Panc1 (cell line): ENCODE data around the gene CDC6. TPM values are rescaled to one million over a fixed set of nuclear protein-coding genes. Genes with fewer than 3 reads are reported as not detected.
A peak's percentile ranks its signal among the peaks of the same experiment; 100 is the strongest.

Experiments
- ATAC-seq: fragments of 200-7000 bp; cut with Tn5 transposase; 2 replicates; pipeline ENCODE4 v1.9.1; 2020; ENCODE audit warnings: mild to moderate bottlenecking, moderate library complexity
- BruUV-seq: library from RNA; stranded (reverse); fragments of 400-500 nt; replicated peaks from 2 replicates; lab custom pipeline; 2021; lab: Mats Ljungman, UMichigan
- CTCF ChIA-PET: fragments of 300-600 bp; sonication (Branson Sonifier 250); formaldehyde crosslinking; loops from one replicate; lab custom pipeline; 2022; ENCODE audit warnings: antibody characterized with exemption; lab: Charles Lee
- POLR2A ChIA-PET: fragments of 300-600 bp; sonication (Branson Sonifier 250); formaldehyde crosslinking; loops from one replicate; lab custom pipeline; 2022; ENCODE audit warnings: antibody characterized with exemption; lab: Charles Lee
- DNase-seq: peaks from one replicate; pipeline ENCODE4 v3.0.0-alpha.2; 2010; ENCODE audit warnings: low read depth, low spot score
- H3K27ac ChIP-seq: 2 replicates; pipeline ENCODE4 v1.5.1; 2011; ENCODE audit warnings: mild to moderate bottlenecking, low read length, inconsistent platforms
- H3K27me3 ChIP-seq: fragments of 200-500 bp; sonication (Bioruptor generic); 2 replicates; pipeline ENCODE4 v1.6.0; 2014; ENCODE audit warnings: low read length, inconsistent platforms; ENCODE audit not compliant: control insufficient read depth, insufficient read depth
- H3K36me3 ChIP-seq: fragments of 200-500 bp; sonication (Bioruptor generic); 2 replicates; pipeline ENCODE4 v1.5.1; 2014; ENCODE audit warnings: inconsistent platforms, mild to moderate bottlenecking, low read length, moderate library complexity; ENCODE audit not compliant: control insufficient read depth, insufficient read depth
- H3K4me1 ChIP-seq: 2 replicates; pipeline ENCODE4 v1.5.1; 2011; ENCODE audit warnings: inconsistent platforms, mild to moderate bottlenecking, low read length, moderate library complexity; ENCODE audit not compliant: control insufficient read depth, insufficient read depth
- H3K4me3 ChIP-seq, 2 experiments: 2 replicates each; pipeline ENCODE4 v1.5.1; 2011 to 2012; ENCODE audit warnings: low read depth in 2 of 2, low read length in 2 of 2, mild to moderate bottlenecking in 2 of 2, inconsistent platforms in 1 of 2, moderate library complexity in 1 of 2
- H3K9me3 ChIP-seq: fragments of 200-500 bp; sonication (Bioruptor generic); 2 replicates; pipeline ENCODE4 v1.5.1; 2014; ENCODE audit warnings: low read depth, mild to moderate bottlenecking, inconsistent platforms, low read length, moderate library complexity; ENCODE audit not compliant: control insufficient read depth, insufficient read depth
- POLR2AphosphoS5 ChIP-seq: IDR thresholded peaks from 2 replicates; pipeline ENCODE4 v1.6.1; 2012; ENCODE audit warnings: mild to moderate bottlenecking, low read depth, low read length, moderate library complexity
- SIN3A ChIP-seq: IDR thresholded peaks from 2 replicates; pipeline ENCODE4 v1.6.1; 2012; ENCODE audit warnings: low read depth, mild to moderate bottlenecking, low read length, moderate library complexity, borderline replicate concordance; ENCODE audit not compliant: insufficient read depth
- TCF7L2 ChIP-seq: IDR thresholded peaks from 2 replicates; pipeline ENCODE4 v1.6.1; 2011; ENCODE audit warnings: mild to moderate bottlenecking, low read depth, low read length, inconsistent platforms
- in situ Hi-C: cut with HindIII; loops from 2 replicates; pipeline ENCODE4 v1.10.0; 2016; ENCODE audit warnings: low sequenced_read_pairs, low pct_unique_long_range_greater_than_20kb
- intact Hi-C: fragments of 100-400 bp; cut with micrococcal nuclease; formaldehyde crosslinking; loops from one replicate; pipeline ENCODE4 v1.10.0; 2022; ENCODE audit not compliant: unreplicated experiment
- total RNA-seq: library from RNA; stranded (reverse); gene quantifications from one replicate; pipeline ENCODE4 v1.2.1, GENCODE V29; 2021; ENCODE audit not compliant: unreplicated experiment
- TF ChIP-seq, protein P1 (sequence below): fragments of 450-650 bp; IDR thresholded peaks from 2 replicates; pipeline ENCODE4 v1.5.1; 2017; ENCODE audit warnings: mild to moderate bottlenecking
- TF ChIP-seq, protein P2 (sequence below), 2 experiments: IDR thresholded peaks; 2 replicates each; pipeline ENCODE4 v1.6.1; 2011 to 2012; ENCODE audit warnings: low read depth in 2 of 2, control low read depth in 1 of 2, low read length in 1 of 2, mild to moderate bottlenecking in 1 of 2, moderate library complexity in 1 of 2; ENCODE audit not compliant: insufficient read depth in 1 of 2

CDC6 gene
- total RNA-seq, 1 experiment from 2014 or later = 66.3 TPM

DNA sequence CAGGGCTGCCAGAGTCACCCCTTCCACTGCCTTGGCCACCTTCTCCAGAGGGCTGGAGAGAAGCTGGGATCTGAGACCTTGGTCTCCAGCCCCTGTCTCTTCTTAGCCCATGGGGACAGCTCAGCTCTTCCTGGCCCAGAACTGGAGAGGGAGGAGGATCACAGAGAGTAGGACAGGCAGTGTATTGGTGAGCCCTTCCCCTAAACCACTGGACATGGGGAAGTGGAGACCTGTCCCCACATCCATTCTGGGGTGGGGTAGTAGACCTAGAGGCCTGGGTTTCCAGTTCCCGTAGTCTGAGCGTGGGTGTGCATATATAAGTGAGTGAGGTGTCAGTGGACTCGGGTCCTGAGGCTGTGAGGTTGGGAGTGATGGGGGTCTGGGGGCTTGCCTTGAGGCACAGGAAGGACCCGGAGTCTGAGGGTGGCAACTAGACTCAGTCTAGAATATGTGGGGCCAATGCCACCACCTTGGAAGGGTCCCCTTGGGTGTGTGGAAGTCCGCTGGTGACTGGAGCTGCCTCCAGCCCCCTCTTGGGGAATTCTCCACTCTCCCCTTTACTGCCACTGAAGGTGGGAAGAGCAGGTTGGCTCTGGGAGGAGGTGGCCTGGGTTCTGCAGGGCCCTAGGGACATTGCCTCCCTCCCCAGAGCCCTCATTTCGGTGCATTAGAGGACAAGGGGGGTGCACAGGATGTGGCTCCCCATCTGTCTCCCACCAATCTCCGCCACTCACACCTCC, 56.9 kb downstream of the CDC6 start:
- ATAC-seq (peak; percentile 1), DNase-seq (no peak)
- TF ChIP-seq SIN3A (no peak), TCF7L2 (no peak), POLR2AphosphoS5 (no peak)
- TF ChIP-seq, protein P1, sequence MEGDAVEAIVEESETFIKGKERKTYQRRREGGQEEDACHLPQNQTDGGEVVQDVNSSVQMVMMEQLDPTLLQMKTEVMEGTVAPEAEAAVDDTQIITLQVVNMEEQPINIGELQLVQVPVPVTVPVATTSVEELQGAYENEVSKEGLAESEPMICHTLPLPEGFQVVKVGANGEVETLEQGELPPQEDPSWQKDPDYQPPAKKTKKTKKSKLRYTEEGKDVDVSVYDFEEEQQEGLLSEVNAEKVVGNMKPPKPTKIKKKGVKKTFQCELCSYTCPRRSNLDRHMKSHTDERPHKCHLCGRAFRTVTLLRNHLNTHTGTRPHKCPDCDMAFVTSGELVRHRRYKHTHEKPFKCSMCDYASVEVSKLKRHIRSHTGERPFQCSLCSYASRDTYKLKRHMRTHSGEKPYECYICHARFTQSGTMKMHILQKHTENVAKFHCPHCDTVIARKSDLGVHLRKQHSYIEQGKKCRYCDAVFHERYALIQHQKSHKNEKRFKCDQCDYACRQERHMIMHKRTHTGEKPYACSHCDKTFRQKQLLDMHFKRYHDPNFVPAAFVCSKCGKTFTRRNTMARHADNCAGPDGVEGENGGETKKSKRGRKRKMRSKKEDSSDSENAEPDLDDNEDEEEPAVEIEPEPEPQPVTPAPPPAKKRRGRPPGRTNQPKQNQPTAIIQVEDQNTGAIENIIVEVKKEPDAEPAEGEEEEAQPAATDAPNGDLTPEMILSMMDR = no peak
- TF ChIP-seq, protein P2, sequence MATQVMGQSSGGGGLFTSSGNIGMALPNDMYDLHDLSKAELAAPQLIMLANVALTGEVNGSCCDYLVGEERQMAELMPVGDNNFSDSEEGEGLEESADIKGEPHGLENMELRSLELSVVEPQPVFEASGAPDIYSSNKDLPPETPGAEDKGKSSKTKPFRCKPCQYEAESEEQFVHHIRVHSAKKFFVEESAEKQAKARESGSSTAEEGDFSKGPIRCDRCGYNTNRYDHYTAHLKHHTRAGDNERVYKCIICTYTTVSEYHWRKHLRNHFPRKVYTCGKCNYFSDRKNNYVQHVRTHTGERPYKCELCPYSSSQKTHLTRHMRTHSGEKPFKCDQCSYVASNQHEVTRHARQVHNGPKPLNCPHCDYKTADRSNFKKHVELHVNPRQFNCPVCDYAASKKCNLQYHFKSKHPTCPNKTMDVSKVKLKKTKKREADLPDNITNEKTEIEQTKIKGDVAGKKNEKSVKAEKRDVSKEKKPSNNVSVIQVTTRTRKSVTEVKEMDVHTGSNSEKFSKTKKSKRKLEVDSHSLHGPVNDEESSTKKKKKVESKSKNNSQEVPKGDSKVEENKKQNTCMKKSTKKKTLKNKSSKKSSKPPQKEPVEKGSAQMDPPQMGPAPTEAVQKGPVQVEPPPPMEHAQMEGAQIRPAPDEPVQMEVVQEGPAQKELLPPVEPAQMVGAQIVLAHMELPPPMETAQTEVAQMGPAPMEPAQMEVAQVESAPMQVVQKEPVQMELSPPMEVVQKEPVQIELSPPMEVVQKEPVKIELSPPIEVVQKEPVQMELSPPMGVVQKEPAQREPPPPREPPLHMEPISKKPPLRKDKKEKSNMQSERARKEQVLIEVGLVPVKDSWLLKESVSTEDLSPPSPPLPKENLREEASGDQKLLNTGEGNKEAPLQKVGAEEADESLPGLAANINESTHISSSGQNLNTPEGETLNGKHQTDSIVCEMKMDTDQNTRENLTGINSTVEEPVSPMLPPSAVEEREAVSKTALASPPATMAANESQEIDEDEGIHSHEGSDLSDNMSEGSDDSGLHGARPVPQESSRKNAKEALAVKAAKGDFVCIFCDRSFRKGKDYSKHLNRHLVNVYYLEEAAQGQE (IDR thresholded peaks at IDR 0.05; ENCODE audit: insufficient read depth in 1 of 2, low read depth in 2 of 2, low read length in 1 of 2) = no peak
- in situ Hi-C loops = no loop called here
- peak overlapping the region; percentile 80 for H3K27ac ChIP-seq
- H3K36me3 ChIP-seq = 0 out of 2 replicates have a peak, but pooled peaks cover 5% of the 10 kb centered on the region
- POLR2A ChIA-PET = no interaction called here
- BruUV-seq = TSS peak; percentile 11
- H3K4me3 ChIP-seq = peak overlapping the region; percentile 42 to 75
- H3K4me1 ChIP-seq = peaks cover 84% of the 10 kb centered on the region
- no peaks in the 10 kb centered on the region for H3K9me3 ChIP-seq
- intact Hi-C loops = no loop called here
- no peaks in the 10 kb centered on the region for H3K27me3 ChIP-seq
- CTCF ChIA-PET = no interaction called here

DNA sequence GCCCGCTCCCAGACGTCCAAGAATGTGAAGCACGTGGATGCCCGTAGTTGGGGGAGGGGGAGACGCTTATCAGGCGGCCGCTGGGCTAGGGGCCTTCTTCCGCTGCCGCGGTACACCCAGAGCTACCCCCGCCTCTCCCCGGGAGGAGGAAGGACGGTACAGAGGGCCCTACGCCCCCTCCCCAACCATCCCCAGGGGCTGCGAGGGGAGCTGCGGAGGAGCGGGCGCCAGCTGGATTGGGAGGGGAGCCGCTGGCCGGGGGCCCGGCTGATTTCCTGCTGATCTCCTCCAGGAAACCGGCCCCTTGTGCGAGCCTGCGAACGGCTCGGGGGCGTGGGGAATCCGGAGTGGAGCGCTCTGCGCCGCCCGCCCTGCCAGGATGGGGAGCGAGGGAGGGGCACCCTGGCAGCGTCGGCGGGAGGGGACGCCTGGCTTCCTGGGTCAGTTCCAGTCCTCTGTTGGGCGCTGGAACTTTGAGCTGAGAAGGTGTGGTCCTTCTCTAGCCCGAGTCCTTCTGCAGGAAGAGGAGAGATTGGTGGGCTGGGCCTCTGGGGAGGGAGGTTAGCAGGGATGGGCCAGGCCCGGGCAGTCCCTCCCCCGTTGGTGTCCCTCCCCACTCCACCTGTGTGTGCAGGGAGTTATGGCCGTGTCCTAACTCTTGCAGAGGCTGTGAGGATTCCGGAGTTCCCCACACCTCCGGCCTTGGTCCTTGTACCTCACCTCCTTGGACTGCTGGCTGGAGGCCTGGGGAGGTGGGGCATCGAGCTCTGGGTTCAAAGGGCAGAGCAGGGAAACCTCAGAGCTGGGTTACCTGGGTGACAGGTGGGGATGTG, 57.7 kb downstream of the CDC6 start:
- TF ChIP-seq POLR2AphosphoS5 = no peak; the same call in 1 of the 2 replicates
- no peak for TF ChIP-seq SIN3A
- no peak for TF ChIP-seq TCF7L2
- TF ChIP-seq, protein P2 (IDR thresholded peaks at IDR 0.05; ENCODE audit: insufficient read depth in 1 of 2, low read depth in 2 of 2, low read length in 1 of 2) = no peak
- TF ChIP-seq, protein P1 = no peak
- Histone ChIP-seq H3K36me3 (0 out of 2 replicates have a peak, but pooled peaks cover 5% of the 10 kb centered on the region), H3K9me3 (no peaks in the 10 kb centered on the region), H3K4me3 (peak overlapping the region; percentile 42 to 75), H3K27ac (peak overlapping the region; percentile 80), H3K4me1 (peaks cover 83% of the 10 kb centered on the region), H3K27me3 (no peaks in the 10 kb centered on the region)
- DNase-seq = no peak
- ATAC-seq = peak; percentile 62
- no TSS peak for BruUV-seq
- ChIA-PET CTCF (interaction anchor here (0.5 to 1.0 kb wide), 4 partner anchors 13 to 131 kb away, joined by 3 to 4 read pairs (median 4); no protein-coding TSS in a partner anchor), POLR2A (interaction anchor here (0.5 to 0.8 kb wide), 2 partner anchors 40 to 124 kb away, joined by 3 to 4 read pairs; no protein-coding TSS in a partner anchor)
- intact Hi-C loops (no loop called here), in situ Hi-C loops (no loop called here)
